NCI-H2196 treated with DMSO at 0.1 percent for 48 hours (cell line): ENCODE measurements around the gene NCEH1.
A peak's percentile ranks its signal among the peaks of the same experiment; 100 is the strongest.
"Not testable (repeated sequence)": the region's sequence is repeated elsewhere in the genome, so short reads cannot be mapped to it uniquely, and the experiment has no call there.

Experiments used
- DNase-seq: peaks from one replicate; lab custom pipeline; 2025; ENCODE audit not compliant: unreplicated experiment; lab: John Stamatoyannopoulos, UW

Gene NCEH1

DNA sequence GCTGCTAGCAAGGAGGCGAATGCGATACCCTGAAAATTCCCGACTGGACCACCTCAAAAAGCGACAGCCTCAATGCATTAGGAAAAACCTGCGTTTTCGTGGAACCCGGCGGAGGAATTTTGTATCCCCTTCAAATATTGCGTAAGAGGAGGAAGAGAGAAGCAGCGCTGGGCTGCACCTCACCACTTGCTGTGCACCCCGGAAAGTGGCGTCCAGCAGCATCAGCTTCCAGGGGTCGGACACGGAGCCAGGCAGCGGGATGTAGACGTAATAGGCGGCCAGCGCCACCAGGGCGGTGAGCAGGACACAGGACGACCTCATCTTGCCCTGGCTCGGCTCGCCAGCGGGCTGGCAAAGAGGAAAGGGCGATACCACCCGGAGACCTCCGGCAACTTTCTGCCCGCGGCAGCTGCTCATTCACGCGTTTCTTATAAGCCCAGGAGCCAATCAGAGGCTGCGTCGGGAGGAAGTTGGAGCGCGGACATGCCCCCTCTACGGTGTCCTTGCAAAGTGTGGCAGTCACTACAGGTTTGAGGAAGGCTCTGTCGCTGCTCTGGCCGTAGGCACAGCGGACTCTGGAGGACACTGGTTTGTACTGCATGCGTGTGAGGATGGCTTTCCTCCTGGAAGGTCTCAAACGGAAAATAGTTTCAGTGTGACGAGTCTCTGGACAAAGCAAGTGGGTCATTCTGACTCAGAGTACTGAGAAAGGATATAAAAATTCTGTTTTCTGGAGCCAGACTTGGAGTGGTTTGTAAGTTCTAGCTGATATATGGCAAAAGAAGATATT, at the start of gene NCEH1:
NCEH1 (minus strand) TSS at position 404 of the 790 bp plus-strand sequence; CDS start at position 321, 83 bp downstream.
- peak; percentile 97 for DNase-seq

- not testable (repeated sequence) for DNase-seq
Observed at GRCh38 chr3:172760416-172760815, 49.5 kb upstream of the NCEH1 start.

DNA sequence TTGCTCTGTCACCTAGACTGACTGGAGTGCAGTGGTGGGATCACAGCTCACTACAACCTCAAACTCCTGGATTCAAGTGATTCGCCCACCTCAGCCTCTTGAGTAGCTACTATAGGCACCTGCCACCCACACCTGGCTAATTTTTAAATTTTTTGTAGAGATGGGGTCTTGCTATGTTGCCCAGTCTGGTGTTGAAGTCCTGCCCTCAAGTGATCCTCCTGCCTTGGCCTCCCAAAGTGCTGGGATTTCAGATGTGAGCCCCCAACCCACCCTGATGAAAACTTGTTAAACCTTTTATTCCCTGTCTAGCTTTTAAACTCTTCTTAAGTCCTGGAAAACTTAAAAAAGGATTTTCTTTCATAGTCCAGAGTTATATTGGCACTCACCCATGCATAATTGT, 42.3 kb upstream of the NCEH1 start:
- no peak for DNase-seq

DNA sequence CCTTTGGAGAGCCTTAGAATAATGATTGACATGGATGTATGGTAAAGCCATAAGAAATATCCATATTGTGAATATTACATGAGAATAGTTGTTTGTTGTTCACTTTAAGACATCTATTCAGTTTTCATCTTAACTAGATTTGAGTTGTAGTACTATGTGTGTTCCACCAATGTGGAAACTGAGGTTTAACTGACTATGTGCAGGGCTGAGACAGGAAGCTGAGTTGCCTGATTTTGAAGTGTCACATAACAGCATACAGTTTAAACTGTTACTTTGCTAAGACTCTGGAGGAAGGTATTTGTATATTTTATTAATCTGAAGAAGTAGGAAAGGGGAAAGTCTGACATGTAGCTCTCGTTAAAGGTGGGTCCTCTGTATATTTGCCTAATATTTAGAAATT, 41.8 kb upstream of the NCEH1 start:
- DNase-seq: no peak

DNA sequence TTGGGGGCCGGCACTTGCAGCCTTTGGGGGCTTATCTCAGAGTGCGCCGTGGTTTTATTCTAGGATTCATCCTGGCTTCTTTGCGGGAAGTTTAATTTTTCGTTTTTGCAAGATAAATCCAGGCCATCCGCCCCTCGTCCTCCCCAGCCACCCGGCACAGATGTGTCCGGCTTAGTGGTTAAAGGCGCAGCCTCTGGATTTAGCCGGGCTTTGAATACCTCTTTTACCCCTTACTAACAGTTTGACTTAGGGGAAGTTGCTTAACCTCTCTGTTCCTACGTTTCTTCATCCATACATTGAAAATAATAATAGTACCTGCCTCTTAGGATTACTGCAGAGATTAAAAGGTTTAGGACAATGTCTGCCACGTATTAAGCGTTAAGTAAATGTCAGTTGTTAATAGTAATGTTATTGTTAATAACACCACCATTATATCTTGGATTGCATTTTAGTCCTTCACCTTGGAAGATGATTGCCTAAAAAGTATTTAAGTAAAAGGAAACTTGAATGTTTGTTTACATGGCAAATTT, 40.4 kb upstream of the NCEH1 start:
- no peak for DNase-seq

- peak; percentile 100 for DNase-seq
Observed at GRCh38 chr3:172750368-172751174, 39.7 kb upstream of the NCEH1 start, which contains the start of gene ECT2. TSS of gene ECT2 (plus strand) at chr3:172750726. CDS start at chr3:172754531, 3,805 bp downstream.

GRCh38 chr3:172750069-172750367, 39.2 kb upstream of the NCEH1 start:
- DNase-seq: no peak

DNA sequence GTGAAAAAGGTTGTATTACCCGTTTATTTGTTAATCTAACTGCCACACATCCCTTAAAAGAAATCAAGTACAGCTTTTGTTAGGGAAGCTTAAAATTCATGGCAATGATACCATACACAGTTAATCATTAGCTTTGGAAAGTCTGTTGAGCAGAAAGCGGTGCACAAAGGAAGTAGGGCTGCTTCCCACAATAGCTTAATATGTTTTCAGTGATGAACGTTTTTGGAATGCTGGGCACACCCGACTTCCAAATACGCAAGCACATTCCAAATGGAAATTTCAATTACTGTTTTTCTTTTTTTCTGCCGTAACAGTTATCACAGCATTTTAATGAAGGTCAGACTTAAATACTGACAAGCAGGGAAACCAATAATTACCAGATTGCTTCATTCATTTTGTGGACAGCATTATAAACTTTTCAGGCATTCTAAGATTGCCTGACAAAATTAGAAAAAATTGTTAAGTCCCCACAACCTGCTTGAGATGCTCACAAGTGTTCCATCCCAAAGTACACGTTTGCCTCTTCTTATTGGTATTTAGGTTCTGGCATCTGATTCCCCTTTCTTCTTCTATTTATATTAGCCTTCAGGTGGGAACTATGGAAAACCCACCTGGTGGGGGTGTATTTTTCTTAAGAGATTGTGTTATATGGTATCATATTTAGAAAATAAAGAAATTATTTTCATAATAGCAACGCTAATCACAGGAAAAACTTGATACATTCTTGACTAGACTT, 38.5 kb upstream of the NCEH1 start:
- DNase-seq: peak; percentile 63

- no peak for DNase-seq
Observed at GRCh38 chr3:172746475-172746874, 35.6 kb upstream of the NCEH1 start.

DNA sequence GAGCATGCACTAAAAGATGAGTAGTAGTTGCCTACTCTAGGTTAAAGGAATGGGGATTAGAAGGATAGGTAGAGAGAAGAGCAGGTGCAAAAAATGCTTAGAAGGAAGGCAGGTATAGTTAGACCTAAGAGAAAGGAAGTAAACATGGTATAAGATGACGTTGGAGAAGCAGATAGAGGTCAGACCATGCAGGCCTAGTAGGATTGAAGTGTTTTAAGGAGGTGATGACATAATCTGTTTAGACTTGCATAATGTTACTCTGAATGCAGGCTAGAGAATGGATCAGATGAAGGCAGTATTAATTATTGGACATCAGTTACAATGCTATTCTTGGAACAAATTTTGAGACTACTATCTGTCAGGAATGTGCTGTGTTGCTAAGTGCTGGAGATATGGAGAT, 28.6 kb upstream of the NCEH1 start:
- no peak for DNase-seq

GRCh38 chr3:172735014-172735413, 24.1 kb upstream of the NCEH1 start:
- no peak for DNase-seq

GRCh38 chr3:172726380-172726779, 15.5 kb upstream of the NCEH1 start:
- DNase-seq: no peak

DNA sequence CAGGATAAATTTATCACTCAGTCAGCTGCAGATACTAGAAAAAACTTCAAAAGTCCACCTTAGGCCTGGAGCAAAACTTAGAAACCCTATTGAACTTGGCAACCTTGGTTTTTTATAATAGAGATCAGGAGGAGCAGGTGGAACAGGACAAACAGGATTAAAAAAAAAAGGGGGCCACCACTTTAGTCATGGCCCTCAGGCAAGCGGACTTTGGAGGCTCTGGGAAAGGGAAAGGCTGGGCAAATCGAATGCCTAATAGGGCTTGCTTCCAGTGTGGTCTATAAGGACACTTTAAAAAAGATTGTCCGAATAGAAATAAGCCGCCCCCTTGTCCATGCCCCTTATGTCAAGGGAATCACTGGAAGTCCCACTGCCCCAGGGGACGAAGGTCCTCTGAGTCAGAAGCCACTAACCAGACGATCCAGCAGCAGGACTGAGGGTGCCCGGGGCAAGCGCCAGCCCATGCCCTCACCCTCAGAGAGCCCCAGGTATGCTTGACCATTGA, 11.7 kb upstream of the NCEH1 start:
- not testable (repeated sequence) for DNase-seq

DNA sequence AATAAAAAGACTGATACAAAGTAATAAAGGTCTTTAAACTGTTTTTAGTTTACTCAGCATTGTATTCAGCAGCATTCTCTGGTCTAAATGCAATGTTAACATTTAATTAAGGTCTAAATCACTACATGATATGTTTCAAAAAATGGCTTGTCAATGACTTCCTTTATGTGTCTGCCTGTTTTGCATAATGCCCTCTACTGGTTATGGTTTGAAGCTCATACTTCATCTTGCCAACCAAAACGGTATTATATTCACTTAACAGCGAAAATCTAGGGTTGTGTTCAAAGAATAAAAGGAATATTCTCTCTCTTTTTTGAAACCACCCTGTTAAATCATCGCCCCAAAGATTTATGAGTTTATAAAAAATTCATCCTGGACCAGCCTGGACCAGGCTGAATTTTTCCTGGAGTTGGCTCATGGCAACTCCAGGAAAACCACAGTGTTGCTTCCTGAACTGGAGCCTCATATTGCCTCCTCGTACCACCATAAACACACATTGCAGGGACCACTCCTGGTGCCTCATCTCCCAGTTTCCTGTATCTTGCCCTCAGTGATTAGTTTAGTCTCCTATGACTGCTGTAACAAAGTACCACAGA, 6.7 kb upstream of the NCEH1 start:
- no peak for DNase-seq

DNA sequence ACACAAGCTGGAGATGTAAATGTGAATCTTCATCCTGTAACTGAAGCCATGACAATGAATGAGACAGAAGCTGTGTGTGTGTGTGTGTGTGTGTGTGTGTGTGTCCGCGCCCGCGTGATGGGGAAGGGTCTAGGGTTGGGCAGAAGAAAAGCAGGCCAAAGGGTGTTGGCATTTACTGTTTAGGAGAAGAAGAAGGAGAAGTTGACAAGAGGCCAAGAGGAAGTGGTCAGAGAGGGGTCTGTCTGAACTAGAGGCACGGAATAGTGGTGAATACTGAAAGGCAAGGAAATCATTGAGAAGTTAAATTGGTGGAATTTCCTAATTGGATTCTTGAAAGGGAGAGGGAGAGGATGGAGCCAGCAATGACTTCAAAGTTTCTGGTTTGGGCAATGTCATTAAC, 5.6 kb upstream of the NCEH1 start:
- DNase-seq: no peak

DNA sequence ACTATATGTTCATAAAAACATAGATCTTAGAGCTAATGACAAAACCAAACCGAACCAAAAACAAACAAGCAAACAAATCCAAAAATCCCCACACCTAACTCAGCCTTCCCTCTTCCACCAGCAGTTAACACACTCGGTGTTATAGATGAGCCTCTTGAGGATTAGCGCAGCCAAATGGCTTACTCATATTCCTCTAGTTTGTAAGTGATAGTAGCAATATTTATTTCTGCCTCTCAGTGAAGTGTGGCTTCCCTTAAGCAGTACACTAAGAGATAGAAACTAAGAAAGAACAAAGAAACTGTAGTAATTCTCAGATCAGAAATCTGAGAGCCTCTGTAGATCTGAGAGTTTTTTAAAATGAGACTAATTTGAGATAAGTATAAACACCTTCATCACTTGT, 2.4 kb upstream of the NCEH1 start:
- no peak for DNase-seq

DNA sequence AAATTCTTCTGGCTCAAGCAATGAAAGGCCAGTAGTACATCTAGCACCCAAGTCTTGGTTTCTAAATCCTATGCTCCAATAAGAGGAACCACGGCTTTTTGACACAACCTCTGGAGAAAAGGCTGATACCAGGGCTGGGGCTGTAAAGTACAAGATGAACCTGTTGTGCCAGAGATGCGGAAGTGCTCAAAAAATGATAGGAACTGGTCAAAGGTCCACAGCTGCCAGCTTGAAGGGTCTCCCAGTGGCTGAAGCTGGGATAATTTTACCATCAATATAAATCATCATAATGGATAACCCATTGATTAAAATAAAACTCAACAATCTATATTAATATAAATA, 558 bp upstream of the NCEH1 start:
- DNase-seq: no peak

GRCh38 chr3:172709774-172710663, 848 bp downstream of the NCEH1 start:
- DNase-seq: no peak

- no peak for DNase-seq
Observed at GRCh38 chr3:172708921-172709773, 1.7 kb downstream of the NCEH1 start.
